ENCODE results near the gene DCAF4. TPM values are rescaled to one million over a fixed set of nuclear protein-coding genes. Genes with fewer than 3 reads are reported as not detected.

Gene DCAF4
- total and polyA plus RNA-seq, 2 of the 4 experiments (the other 2 are of a cell fraction) = 28.8 to 29.4 TPM

- Histone ChIP-seq H2BK120ac (ENCODE audit: low read depth, low read length) (no peak overlapping the region), H3K9ac (ENCODE audit: low read depth, low read length) (no peak overlapping the region), H3K9me3 (ENCODE audit: control insufficient read depth, insufficient read depth, low read length) (no peaks in the 10 kb centered on the region), H3K27ac (ENCODE audit: insufficient read depth, low read length) (no peak overlapping the region), H3K4me3 (ENCODE audit: insufficient read depth, low read depth, low read length) (no peak overlapping the region), H4K20me1 (ENCODE audit: insufficient read depth, low read length) (no peaks in the 10 kb centered on the region), H4K5ac (ENCODE audit: low read depth, low read length) (no peak overlapping the region), H2BK15ac (ENCODE audit: low read depth, low read length) (no peak overlapping the region), H2BK20ac (ENCODE audit: low read depth, low read length) (no peak overlapping the region), H2AK5ac (ENCODE audit: low read depth, low read length) (no peak overlapping the region), H2BK5ac (ENCODE audit: low read depth, low read length, poor library complexity, severe bottlenecking) (no peak overlapping the region), H3K27me3 (ENCODE audit: control insufficient read depth, insufficient read depth, low read length) (no peaks in the 10 kb centered on the region), H3K56ac (ENCODE audit: extremely low read depth, insufficient read depth, low read length) (no peak overlapping the region), H2AK9ac (replicated peaks; ENCODE audit: low read depth, low read length, poor library complexity) (peak overlapping the region; percentile 52), H3K4ac (ENCODE audit: low read depth, low read length) (no peak overlapping the region), H4K91ac (ENCODE audit: insufficient read depth, low read depth, low read length) (no peak overlapping the region), H3K18ac (ENCODE audit: low read depth, low read length) (no peak overlapping the region), H3K4me2 (ENCODE audit: low read depth, low read length) (no peak overlapping the region), H3K36me3 (ENCODE audit: control insufficient read depth, insufficient read depth, low read length) (peaks cover 26% of the 10 kb centered on the region), H2AFZ (replicated peaks; ENCODE audit: low read length, poor library complexity) (no peak overlapping the region), H3K79me1 (ENCODE audit: low read depth in 1 of 2, low read length in 2 of 2) (no peaks in the 10 kb centered on the region), H3K14ac (replicated peaks; ENCODE audit: low read depth, low read length) (no peak overlapping the region), H3K9me1 (ENCODE audit: insufficient read depth, low read length) (peaks cover 12% of the 10 kb centered on the region), H3K4me1 (ENCODE audit: control insufficient read depth, insufficient read depth, low read length) (0 out of 2 replicates have a peak, but pooled peaks cover 4% of the 10 kb centered on the region), H4K8ac (ENCODE audit: low read depth in 2 of 2, low read length in 2 of 2) (no peak overlapping the region), H3K23ac (ENCODE audit: low read depth, low read length) (no peak overlapping the region)
- in situ Hi-C loops (cut with MboI; ENCODE audit: low sequenced_read_pairs) = loop anchor here (5.0 kb wide), 1 partner anchor 433 kb away; no protein-coding TSS in a partner anchor
- TF ChIP-seq CEBPB (IDR thresholded peaks at IDR 0.05; ENCODE audit: low read depth, low read length) (0 out of 2 replicates have a peak, but pooled peaks have one; percentile 7), MAFK (IDR thresholded peaks at IDR 0.05; ENCODE audit: low read depth, low read length) (no peak)
- DNase-seq (no peak), ATAC-seq (ENCODE audit: low read depth) (no peak)
- intact Hi-C loops (cut with micrococcal nuclease) = no loop called here
- WGBS, 2 experiments (ENCODE audit: extremely low coverage in 2 of 2, insufficient read length in 1 of 2) = 89% methylated on average over 4 of the region's 13 CpGs; no CpG with 5 or more reads in 1 of the 2 experiments
- dilution Hi-C loops (cut with HindIII; ENCODE audit: low sequenced_read_pairs, unreplicated experiment) = no loop called here
- ChIA-PET POLR2A (ENCODE audit: unreplicated experiment) (no interaction called here), CTCF (no interaction called here)
- BruUV-seq (replicated peaks) = no TSS peak
Observed at GRCh38 chr14:72945356-72946027, 19.2 kb downstream of the DCAF4 start.

All from IMR-90 (cell line).